ENCODE results near the gene SMG6. TPM values are rescaled to one million over a fixed set of nuclear protein-coding genes. Genes with fewer than 3 reads are reported as not detected.

Gene SMG6
- total and polyA plus RNA-seq, 2 of the 13 experiments (the other 11 are each of a cell fraction or from before 2014, with no cell fraction given): 4.6 to 14.6 TPM

DNA sequence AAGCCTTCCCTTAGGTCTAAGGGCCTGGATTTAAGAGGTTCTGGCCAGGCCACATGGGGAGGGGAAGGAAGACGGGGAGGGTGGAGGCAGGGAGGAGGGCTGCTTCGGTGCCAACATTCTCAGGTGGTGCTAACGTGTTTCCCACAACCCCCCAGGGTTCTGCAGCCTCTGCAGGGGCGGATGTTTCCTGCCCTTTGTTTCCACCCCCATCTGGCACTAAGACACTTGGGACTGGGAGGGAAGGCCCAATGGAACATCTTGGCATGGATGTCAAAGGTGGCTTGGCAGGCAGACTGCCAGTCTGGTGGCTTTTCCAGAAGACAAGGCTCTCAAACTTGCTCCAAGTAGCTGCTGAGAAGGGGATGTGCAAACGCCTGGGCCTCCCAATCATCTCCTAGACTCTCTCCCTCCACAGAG, 236.0 kb downstream of the SMG6 start:
- no peak for DNase-seq (ENCODE audit: low spot score)
- in situ Hi-C loops (cut with HindIII; ENCODE audit: extremely low pct_ligation_motif_present, low pct_unique_long_range_greater_than_20kb): no loop called here
- CTCF ChIA-PET (ENCODE audit: low intra/inter-chr PET ratio, low total read pairs): no interaction called here

More for the DNA sequence above, 236.0 kb downstream of the SMG6 start:
- H3K27ac ChIP-seq (ENCODE audit: extremely low read length, insufficient read depth, low read length): peak overlapping the region; percentile 54
- H3K79me2 ChIP-seq (ENCODE audit: insufficient read depth, low read length): no peaks in the 10 kb centered on the region
- H3K9me3 ChIP-seq (ENCODE audit: low read length): no peaks in the 10 kb centered on the region
- intact Hi-C loops (cut with micrococcal nuclease; ENCODE audit: unreplicated experiment): no loop called here
- TF ChIP-seq NCOA2 (CRISPR knock-in tag; IDR thresholded peaks at IDR 0.05) (no peak), TP53 (CRISPR knock-in tag; conservative IDR thresholded peaks at IDR 0.05) (no peak), ZNF605 (CRISPR knock-in tag; IDR thresholded peaks at IDR 0.05) (no peak), HNF4G (IDR thresholded peaks at IDR 0.05; ENCODE audit: borderline replicate concordance, low read depth, low read length) (no peak), HNF4G (CRISPR knock-in tag; IDR thresholded peaks at IDR 0.05; ENCODE audit: borderline replicate concordance, low read depth) (no peak), ZSCAN29 (CRISPR knock-in tag; conservative IDR thresholded peaks at IDR 0.05) (no peak), ZNF431 (CRISPR knock-in tag; IDR thresholded peaks at IDR 0.05; ENCODE audit: borderline replicate concordance, low read depth) (no peak), PAWR (CRISPR knock-in tag; IDR thresholded peaks at IDR 0.05; ENCODE audit: borderline replicate concordance) (no peak), ZNF180 (CRISPR knock-in tag; IDR thresholded peaks at IDR 0.05; ENCODE audit: borderline replicate concordance, low read depth) (no peak)
- TF ChIP-seq, protein P1, sequence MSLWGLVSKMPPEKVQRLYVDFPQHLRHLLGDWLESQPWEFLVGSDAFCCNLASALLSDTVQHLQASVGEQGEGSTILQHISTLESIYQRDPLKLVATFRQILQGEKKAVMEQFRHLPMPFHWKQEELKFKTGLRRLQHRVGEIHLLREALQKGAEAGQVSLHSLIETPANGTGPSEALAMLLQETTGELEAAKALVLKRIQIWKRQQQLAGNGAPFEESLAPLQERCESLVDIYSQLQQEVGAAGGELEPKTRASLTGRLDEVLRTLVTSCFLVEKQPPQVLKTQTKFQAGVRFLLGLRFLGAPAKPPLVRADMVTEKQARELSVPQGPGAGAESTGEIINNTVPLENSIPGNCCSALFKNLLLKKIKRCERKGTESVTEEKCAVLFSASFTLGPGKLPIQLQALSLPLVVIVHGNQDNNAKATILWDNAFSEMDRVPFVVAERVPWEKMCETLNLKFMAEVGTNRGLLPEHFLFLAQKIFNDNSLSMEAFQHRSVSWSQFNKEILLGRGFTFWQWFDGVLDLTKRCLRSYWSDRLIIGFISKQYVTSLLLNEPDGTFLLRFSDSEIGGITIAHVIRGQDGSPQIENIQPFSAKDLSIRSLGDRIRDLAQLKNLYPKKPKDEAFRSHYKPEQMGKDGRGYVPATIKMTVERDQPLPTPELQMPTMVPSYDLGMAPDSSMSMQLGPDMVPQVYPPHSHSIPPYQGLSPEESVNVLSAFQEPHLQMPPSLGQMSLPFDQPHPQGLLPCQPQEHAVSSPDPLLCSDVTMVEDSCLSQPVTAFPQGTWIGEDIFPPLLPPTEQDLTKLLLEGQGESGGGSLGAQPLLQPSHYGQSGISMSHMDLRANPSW (CRISPR knock-in tag; IDR thresholded peaks at IDR 0.05; ENCODE audit: borderline replicate concordance): no peak
- TF ChIP-seq, protein P2, sequence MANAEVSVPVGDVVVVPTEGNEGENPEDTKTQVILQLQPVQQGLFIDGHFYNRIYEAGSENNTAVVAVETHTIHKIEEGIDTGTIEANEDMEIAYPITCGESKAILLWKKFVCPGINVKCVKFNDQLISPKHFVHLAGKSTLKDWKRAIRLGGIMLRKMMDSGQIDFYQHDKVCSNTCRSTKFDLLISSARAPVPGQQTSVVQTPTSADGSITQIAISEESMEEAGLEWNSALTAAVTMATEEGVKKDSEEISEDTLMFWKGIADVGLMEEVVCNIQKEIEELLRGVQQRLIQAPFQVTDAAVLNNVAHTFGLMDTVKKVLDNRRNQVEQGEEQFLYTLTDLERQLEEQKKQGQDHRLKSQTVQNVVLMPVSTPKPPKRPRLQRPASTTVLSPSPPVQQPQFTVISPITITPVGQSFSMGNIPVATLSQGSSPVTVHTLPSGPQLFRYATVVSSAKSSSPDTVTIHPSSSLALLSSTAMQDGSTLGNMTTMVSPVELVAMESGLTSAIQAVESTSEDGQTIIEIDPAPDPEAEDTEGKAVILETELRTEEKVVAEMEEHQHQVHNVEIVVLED (CRISPR knock-in tag; IDR thresholded peaks at IDR 0.05; ENCODE audit: borderline replicate concordance): no peak
- TF ChIP-seq, protein P3, sequence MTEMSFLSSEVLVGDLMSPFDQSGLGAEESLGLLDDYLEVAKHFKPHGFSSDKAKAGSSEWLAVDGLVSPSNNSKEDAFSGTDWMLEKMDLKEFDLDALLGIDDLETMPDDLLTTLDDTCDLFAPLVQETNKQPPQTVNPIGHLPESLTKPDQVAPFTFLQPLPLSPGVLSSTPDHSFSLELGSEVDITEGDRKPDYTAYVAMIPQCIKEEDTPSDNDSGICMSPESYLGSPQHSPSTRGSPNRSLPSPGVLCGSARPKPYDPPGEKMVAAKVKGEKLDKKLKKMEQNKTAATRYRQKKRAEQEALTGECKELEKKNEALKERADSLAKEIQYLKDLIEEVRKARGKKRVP (CRISPR knock-in tag; IDR thresholded peaks at IDR 0.05): no peak
- TF ChIP-seq, protein P4, sequence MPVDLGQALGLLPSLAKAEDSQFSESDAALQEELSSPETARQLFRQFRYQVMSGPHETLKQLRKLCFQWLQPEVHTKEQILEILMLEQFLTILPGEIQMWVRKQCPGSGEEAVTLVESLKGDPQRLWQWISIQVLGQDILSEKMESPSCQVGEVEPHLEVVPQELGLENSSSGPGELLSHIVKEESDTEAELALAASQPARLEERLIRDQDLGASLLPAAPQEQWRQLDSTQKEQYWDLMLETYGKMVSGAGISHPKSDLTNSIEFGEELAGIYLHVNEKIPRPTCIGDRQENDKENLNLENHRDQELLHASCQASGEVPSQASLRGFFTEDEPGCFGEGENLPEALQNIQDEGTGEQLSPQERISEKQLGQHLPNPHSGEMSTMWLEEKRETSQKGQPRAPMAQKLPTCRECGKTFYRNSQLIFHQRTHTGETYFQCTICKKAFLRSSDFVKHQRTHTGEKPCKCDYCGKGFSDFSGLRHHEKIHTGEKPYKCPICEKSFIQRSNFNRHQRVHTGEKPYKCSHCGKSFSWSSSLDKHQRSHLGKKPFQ (CRISPR knock-in tag; IDR thresholded peaks at IDR 0.05; ENCODE audit: insufficient replicate concordance): no peak
- TF ChIP-seq, protein P5, sequence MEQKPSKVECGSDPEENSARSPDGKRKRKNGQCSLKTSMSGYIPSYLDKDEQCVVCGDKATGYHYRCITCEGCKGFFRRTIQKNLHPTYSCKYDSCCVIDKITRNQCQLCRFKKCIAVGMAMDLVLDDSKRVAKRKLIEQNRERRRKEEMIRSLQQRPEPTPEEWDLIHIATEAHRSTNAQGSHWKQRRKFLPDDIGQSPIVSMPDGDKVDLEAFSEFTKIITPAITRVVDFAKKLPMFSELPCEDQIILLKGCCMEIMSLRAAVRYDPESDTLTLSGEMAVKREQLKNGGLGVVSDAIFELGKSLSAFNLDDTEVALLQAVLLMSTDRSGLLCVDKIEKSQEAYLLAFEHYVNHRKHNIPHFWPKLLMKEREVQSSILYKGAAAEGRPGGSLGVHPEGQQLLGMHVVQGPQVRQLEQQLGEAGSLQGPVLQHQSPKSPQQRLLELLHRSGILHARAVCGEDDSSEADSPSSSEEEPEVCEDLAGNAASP (CRISPR knock-in tag; IDR thresholded peaks at IDR 0.05; ENCODE audit: borderline replicate concordance): no peak
- ATAC-seq (no peak), FAIRE-seq (no peak)
- no TSS peak for BruUV-seq (replicated peaks)
- no peaks in the 10 kb centered on the region for H4K20me1 ChIP-seq (ENCODE audit: insufficient read depth, low read length)
- H3K4me2 ChIP-seq (ENCODE audit: low read depth, low read length): no peak overlapping the region
- peaks cover 38% of the 10 kb centered on the region for H3K4me1 ChIP-seq (ENCODE audit: insufficient read depth, low read length)
- H3K36me3 ChIP-seq (replicated peaks in 1 of 2; ENCODE audit: control insufficient read depth in 1 of 2, insufficient read depth in 2 of 2, low read length in 2 of 2): peaks cover 15 to 33% of the 10 kb centered on the region in 2 experiments
- no peak overlapping the region for H2AFZ ChIP-seq (ENCODE audit: low read length)
- H3K4me3 ChIP-seq (replicated peaks in 1 of 3; ENCODE audit: insufficient read depth in 1 of 3, low read depth in 2 of 3, low read length in 3 of 3): no peak overlapping the region
- no peaks in the 10 kb centered on the region for H3K27me3 ChIP-seq (ENCODE audit: control insufficient read depth in 1 of 2, insufficient read depth in 2 of 2, low read length in 2 of 2)
- no peak overlapping the region for H3K9ac ChIP-seq (ENCODE audit: insufficient read depth, low read depth, low read length)
- 89% methylated on average over 5 of the region's 5 CpGs for WGBS (ENCODE audit: low lambda C conversion rate)
- POLR2A ChIA-PET: no interaction called here

All from HepG2 (cell line).